Tongue (tissue), 2 donors: ENCODE data around the gene SLC37A1. TPM values are rescaled to one million over a fixed set of nuclear protein-coding genes. Genes with fewer than 3 reads are reported as not detected.

Source experiments
- DNase-seq: peaks from one replicate; pipeline ENCODE4 v3.0.0-alpha.2; 2015
- total RNA-seq: library from RNA; depleted of rRNA; stranded (reverse); fragments of >200 nt; gene quantifications from one replicate; pipeline ENCODE4 v1.2.3, GENCODE V29; 2014

The SLC37A1 gene
- total RNA-seq, 1 donor from 2014 or later, result 12.7 TPM

DNA sequence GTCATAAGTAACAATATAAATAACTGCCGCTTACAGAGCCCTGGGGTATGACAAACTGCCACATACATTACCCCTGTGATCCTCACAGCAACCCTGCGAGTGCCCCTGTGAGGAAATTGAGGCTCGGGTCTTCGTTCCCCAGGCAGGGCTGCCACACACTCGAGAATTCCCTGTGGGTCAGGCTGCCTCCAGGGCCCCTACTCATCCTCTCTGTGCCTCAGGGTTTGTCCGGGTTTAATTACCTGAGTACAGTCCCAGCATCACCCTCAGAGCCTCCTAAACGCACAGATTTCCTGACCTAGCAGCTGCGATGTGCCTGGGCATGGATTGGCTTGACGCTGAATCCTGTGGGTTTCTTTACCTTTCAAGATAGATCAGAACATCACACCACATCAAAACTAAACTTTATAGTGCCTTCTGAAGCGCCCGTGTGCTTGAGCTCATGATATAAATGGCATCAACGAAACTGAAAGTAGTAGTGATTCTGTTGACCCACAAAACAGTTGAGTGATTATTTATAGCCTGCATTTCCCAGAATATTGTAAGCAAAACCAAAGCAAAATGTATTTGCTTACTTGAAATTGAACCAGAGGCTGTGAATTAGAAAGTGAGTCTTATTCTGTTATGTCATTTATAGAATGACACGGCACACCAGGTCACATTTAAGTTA lies 14.0 kb downstream of the SLC37A1 start:
- no peak for DNase-seq

DNA sequence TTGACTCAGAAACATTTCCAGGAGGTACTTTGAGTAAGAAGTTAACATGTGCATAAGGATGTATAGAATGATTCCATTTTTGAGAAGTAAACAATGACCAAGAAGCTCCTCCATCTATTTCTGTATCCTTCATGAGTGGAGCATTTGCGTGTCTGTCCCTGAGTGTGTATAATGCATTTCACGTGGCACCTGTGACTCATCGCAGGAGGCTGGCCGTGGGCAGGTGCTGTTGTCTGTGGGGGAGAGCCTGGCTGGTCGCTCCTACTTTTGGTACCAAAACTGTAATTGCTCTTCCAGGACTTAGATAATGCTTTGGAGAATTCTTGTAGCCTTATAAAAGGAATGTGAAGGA lies 16.5 kb downstream of the SLC37A1 start:
- no peak for DNase-seq

DNA sequence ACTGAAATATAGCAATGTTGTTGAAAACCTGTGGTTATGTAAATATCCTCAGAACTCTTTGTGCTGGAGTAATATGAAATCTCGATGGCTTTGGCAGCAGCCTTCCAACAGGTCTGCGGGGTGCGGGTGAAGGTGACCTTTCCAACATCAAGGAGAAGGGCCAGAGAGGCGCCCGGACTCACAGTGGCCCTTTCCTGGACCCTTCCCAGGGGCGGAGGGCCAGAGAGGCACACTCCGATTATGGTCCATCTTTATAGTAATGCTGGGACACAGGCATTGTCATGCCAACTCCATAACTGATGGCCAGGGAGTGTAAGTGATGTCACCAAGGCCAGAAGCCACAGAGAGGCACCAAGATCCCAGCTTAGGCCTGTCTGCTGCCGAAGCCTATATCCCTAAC lies 18.1 kb downstream of the SLC37A1 start:
- DNase-seq, result no peak

DNA sequence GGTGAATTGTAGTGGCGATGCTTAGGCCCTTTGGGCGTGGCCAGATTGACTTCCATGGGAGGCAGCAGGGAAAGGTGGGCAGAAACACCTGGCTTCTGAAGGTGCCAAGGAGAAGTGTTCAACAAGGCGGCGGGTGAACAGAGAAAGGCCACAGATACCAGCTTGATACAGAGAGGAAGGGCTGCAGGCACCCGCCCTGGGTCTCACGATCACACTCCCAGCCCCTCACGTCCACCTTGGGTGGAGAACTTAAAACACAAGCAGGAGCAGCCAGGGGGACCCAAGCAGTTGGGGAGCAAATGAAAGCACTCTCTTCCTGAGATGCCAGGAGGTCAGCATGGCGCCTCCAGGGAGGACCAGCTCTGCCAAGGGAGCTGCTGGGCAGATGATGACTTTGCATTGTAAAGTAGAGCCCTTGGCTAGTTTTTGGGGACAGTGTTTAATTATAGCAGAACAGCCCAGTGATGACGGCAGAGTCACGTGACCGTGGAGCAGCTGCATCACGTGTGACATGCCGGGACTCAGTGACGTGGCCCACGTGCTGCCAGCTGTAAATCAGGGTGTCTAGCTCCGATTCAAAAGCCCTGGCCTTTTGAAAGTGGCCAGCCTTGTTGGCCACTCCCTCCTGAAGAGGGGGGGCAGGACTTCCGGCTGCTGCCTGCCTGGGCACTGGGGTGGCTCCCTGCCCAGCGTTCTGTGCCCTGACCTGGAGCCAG lies 19.0 kb downstream of the SLC37A1 start:
- DNase-seq, result peak; percentile 62

DNA sequence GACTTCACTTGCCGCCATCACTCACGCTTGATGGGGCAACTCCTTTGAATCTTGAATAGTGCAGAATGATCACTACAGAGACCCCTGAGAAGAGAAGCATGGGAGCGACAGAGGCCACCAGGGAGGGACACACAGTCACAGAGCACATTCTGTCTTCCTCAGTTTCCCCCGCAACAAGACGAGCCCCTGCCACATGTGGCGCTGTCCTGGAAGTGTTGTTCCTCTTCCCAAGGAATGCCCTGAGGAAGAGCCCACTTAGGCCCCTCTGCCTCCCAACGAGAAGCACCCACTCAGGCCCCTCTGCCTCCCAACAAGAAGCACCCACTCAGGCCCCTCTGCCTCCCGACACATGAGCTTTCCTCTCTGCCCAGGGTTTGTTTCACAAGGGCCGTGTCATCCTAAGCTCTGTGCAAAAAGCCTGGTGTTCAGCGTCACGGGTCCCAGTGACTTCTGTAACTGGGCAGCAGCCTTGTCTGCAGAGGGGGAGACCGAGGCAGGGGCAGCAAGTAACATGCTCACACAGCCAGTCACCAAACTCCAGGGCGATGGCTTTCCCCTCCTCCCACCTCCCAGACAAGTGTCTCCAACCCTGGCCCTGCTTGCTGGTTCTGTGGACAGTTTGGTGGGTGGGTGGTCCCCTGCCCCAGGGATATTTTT lies 19.8 kb downstream of the SLC37A1 start:
- DNase-seq, result no peak

DNA sequence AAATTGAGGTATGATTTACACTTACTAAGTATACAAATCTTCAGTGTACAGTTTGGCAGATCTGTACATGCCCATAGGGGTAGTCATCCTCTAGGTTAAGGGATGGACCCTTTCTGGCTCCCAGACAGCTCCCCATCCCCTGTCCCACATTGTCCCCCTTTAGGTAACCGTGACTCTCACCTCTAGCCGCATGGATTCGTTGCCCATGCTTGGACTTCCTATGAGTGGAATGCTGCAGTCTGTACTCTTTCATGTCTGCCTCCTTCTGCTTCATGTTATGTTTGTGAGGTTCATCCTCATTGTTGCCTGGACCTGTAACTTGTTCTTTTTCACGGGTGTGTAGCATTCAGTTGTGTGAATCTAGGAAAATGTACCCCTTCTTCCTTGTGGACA lies 20.3 kb downstream of the SLC37A1 start:
- DNase-seq, result no peak

DNA sequence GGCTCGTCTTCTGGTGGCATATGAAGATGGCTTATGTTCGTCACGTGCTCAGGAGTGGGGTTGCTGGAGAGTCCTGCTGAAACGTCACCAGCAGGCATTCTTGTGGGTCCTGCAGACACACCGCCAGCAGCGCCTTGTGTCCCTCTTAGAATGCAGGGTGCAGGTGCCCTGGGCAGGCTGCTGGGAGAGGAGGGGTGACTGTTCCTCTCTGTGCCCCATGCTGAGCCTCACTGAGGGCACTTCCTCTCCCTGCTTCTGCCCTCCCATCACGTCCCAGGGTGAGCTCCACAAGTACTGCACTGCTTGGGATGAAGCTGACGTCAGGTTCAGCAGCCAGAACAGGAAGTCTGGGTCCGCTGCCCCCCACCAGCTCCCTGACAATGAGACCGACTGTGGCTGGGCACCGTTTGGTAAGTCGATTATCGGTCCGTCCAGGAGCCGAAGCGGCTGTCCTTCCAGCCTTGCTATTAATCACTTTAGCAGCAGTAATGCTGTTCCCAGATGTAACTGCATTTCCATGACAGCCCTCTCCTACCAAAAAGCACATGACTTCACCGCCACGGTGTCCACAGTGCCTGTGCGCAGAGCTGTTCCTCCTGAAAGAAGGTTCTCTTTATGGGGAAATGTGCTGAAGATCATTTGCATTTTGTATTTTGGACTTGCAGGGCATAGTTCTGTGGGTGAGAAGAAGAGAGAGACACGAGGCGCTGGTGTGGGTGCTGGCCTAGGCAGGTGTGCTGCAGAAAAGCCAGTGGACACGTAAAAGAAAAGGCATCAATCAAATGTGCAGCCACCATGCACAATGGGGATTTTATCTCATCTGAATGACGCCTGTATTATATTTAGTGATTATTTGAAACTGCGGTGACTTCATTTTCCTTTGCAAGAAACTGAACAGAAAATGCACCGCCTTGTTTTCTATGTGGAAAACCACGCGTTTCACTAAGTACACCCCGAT lies 21.0 kb downstream of the SLC37A1 start:
- DNase-seq, result no peak

DNA sequence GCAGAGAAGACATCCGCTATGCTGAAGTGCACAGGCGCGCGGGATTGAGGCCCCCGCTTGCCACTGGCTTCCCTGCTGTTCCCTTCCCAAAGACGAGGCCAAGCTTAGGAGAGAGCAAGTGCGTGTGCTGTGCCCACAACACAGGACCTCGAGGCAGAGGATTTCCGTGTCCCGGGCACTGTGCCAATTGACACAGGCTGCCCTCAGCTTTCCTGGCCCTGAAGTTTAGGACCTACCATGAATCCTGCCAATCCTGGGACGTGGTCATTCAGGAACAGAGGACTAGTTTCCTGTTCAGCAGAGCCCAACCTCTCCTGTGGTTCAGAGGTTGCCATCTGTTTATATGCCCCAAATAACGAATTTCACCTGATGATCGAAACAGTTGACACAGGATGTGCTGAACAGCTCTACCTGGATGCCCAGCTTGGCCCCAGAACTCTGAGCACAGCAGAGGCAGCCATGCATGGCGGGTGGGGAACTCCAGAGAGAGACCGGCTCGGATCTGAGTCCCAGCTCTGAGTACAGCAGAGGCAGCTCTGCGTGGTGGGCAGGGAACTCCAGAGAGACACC lies 22.0 kb downstream of the SLC37A1 start:
- no peak for DNase-seq

DNA sequence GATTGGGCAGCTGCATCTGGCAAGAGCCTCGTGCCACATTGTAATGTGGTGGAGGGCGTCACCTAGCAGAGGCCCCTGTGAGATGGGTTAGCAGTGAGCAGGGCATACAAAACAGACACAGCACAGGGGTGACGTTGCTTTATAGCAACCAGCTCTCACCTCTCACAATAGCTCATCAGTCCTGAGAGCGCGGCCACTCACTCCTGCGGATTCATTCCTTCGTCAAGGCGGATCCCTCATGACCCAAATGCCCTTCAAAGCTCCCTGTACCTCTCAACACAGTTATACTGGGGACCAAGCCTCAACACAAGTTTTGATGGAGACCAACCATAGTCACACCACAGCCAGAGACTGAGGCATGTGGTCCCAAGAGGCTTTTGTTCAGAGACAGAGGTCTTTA lies 22.9 kb downstream of the SLC37A1 start:
- no peak for DNase-seq

DNA sequence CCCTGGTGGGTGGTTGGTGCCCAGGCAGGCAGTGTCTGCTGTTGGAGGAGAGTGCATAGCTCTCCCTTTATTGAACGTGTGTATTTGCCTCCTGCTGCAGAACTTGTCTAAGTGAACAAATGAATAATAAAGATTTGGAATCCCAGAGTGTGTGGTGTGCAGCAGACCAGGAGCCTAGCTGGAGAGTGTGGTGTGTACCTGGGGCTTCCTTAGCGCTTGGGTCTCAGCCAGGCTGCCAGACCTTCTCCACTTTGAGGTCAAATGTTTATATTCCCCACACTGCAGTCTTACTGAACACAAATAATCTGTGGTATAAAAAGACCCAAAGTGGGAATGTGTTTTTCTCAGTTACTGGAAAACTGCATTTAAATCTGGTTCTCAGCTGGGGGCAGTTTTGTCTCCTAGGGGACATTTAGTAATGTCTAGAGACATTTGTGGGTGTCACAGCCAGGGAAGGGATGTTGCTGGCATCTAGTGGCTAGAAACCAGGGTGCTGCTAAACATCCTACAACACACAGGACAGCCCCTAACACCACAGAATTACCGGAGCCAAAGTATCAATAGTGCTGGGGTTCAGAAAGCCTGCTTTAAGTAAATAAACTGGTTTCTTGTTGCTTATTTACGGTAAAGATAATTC lies 23.6 kb downstream of the SLC37A1 start:
- DNase-seq, result no peak

DNA sequence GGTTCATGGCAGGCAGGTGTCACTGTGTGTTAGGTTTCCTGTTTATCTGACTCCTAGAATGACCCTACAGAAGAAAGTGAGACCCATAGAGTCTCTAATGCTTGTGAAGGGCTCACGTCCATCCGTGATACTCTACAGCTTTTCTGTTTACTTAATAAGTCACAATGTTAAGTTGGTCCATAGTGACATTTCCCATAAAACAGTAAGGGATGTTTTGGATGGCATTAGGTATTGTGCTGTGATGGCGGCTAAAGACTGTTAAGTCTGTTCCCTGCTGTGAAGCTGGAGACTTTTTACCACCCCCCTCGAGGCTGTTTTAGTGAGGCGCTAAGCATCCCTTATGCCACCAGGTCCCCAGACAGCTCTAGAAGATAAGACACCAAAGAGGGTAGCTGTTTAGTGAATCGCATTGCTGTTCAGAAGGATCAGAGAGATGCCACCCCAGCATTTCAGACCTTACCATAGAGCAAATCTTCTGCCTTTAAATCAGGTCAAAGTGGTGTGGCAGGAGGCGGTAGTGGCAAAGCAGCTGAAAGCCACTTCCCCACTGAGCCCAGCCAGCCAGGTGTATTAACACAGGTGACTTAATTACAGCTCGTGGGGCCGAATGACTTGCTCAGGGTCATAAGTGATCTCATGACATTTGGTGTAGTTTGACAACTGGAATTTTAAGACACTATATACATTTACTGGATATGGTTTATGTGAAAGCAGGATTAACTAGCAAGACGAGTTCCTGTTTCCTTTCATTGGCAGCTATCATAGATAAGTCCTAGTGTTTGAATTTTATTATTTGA lies 25.0 kb downstream of the SLC37A1 start:
- no peak for DNase-seq

DNA sequence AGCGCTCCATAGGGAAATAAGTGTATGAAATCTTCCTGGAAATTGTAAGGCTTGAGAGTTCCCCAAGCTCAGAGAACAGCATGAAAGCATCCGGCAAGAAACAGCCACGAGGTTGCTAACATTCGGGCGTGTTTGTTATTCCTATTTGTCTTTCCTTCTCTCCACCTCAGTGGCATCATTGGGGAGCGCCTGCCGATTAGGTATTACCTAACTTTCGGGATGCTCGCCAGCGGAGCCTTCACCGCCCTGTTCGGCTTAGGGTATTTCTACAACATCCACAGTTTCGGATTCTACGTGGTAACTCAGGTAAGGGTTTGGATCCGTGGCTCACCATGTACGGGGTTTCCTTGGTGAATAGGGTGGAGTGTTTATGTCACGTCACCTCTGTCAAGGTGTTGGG lies 25.7 kb downstream of the SLC37A1 start:
- no peak for DNase-seq

DNA sequence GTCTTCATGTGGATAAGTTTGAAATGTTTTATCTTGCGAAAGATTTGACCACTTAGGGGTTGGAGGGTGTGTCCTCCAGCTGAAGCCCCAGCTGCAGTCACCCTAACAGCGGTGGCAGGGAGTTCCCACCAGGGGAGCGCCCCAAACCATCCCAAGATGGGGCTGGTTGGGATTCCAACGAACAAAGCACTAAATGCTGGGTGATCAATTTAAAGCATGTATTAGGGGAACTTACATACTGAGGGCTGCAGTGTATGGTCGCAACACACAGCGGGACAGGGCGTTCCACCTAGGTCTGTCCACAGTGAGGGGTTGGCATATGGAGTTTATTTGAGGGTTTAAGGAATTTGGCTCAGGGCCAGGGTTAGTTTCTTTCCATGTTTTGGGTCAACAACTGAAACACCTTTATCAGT lies 26.3 kb downstream of the SLC37A1 start:
- DNase-seq, result no peak

DNA sequence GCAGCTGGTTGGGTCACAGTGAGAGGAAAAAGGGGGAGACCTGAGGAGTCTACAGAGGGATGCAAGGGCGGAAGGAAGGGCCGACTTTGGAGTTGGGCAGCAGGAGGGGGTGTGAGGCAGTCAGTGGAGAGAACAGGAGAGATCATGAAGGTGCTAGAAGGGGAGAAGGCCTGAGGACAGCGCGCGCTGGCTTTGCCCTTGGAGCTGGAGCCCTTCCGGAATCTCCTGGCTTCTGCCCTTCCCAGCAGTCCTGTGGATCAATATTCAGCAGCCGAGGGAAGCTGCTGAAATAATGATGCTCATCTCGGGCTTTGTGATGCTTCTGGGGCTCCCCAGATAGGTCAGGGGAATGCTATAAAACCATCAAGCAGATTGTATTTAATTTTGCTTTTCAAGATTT lies 26.7 kb downstream of the SLC37A1 start:
- no peak for DNase-seq

DNA sequence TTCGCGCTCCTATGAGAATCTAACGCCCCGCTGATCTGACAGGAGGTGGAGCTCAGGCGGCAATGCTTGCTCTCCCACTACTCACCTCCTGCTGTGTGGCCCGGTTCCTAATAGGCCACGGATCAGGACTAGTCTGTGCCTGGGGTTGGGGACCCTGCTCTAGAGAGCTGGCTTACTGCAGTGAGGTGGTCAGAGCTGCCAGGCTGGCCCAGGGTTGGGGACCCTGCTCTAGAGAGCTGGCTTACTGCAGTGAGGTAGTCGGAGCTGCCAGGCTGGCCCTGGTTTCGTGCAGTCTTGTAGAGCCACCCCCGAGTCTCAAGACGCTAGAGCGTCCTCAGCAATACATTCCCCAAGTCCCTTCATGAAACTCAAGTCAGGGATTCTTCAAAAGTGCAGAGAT lies 27.5 kb downstream of the SLC37A1 start:
- no peak for DNase-seq

DNA sequence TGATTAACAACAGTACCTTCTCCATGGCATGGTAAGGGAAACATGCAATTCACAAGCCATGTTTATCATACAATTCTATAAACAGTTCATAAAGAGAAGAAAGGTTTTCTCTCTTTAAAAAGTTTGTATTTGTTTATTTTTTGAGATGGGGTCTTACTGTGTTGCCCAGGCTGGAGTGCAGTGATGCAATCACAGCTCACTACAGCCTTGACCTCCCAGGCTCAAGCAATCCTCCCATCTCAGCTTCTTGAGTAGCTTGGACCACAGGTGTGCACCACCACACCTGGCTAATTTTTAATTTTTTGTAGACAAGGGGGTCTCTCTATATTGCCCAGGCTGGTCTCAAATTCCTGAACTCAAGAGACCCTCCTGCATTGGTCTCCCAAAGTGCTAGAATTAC lies 28.0 kb downstream of the SLC37A1 start:
- no peak for DNase-seq

DNA sequence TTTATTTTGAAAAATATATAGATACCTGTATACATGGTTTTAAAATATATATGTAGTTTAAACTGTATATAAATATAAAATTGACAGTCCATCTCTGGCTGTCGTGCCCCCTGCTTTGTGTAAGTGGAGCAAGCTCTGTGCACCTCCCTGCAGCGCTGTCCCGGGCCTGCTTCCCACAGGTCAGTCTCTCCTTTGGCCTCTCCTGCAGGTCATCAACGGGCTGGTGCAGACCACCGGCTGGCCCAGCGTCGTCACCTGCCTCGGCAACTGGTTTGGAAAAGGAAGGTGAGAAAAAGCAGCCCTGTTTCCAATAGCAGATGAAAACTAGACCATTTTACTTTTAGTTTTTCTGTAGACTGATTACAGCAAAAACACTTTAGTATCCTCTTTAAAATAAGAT lies 28.5 kb downstream of the SLC37A1 start:
- DNase-seq, result no peak

DNA sequence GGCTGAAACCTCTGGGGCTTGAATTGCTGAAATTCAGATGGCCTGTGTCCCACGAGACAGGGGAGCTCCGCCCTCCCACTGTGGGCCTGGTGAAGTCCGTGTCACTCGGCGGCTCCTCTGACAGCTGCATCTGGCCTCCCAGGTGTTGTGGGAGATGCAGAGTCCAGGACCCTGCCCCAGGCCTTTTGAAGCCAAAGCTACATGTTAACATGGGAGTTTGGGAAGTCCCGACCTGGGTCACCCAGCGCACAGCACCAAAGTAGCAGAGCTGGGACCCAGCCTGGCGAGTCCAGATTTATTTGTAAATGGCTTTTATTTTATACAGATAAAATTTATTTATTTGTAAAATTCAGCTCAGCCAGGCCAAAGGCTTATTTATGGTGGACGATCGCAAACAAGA lies 28.9 kb downstream of the SLC37A1 start:
- DNase-seq, result no peak

DNA sequence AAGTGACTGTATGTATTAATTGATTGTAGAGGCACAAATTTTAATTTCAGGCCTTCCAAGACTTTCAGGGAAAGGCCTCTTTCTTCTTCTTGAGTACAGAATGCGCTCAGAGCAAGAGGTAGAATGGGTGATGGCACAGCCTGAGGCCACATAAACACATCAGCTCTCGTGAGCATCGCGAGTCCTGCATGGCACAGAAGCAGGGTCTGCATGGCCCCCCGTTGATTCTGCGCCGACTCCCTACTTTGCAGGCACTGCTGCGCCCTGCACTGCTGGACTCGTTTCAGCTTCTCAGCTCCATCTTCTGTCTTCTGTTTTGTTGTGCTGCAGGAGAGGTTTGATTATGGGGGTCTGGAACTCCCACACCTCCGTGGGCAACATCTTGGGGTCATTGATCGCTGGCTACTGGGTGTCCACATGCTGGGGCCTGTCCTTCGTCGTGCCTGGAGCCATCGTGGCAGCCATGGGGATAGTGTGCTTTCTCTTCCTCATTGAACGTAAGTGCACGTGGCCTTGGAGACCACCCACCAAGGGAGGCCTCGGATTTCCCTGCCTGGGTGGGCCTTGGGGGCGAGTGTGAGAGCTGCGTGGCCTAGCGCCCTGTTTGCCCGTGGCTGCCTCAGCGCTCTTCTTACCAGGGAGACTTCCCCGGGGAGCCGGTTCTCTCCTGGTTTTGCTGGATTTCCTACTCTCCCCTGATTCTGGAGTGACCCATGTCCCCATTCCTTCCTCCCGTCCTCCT lies 29.6 kb downstream of the SLC37A1 start:
- no peak for DNase-seq

DNA sequence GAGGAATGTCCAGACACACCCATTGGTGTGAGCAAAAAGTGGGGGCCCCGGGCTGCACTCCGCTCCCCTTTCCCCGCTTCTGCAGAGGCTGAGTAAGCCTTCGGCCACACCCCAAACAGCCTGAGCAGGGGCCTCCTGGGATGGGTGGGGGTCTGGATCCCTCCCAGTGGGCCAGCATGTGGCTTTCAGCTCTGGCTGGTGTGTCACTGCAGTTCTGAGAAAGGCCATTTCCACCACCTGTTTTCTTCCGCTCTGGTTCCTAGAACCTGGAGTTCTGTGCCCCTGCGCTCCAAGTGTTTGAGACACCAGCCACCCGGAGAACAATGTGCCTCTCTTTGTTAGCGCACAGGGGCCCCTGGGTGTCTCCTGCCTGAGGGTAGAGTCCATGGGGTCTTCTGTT lies 30.9 kb downstream of the SLC37A1 start:
- no peak for DNase-seq
